Bronchus fibroblast of lung (primary cell): ENCODE data around the gene ARID3A. TPM values are rescaled to one million over a fixed set of nuclear protein-coding genes. Genes with fewer than 3 reads are reported as not detected.

Source experiments
- total RNA-seq: library from RNA; depleted of rRNA; stranded (reverse); fragments of >200 nt; gene quantifications from 2 replicates; pipeline ENCODE4 v1.2.3, GENCODE V29; 2015

ARID3A gene, protein sequence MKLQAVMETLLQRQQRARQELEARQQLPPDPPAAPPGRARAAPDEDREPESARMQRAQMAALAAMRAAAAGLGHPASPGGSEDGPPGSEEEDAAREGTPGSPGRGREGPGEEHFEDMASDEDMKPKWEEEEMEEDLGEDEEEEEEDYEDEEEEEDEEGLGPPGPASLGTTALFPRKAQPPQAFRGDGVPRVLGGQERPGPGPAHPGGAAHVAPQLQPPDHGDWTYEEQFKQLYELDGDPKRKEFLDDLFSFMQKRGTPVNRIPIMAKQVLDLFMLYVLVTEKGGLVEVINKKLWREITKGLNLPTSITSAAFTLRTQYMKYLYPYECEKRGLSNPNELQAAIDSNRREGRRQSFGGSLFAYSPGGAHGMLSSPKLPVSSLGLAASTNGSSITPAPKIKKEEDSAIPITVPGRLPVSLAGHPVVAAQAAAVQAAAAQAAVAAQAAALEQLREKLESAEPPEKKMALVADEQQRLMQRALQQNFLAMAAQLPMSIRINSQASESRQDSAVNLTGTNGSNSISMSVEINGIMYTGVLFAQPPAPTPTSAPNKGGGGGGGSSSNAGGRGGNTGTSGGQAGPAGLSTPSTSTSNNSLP
- 6.7 and 8.7 TPM in 2 replicates for total RNA-seq

DNA sequence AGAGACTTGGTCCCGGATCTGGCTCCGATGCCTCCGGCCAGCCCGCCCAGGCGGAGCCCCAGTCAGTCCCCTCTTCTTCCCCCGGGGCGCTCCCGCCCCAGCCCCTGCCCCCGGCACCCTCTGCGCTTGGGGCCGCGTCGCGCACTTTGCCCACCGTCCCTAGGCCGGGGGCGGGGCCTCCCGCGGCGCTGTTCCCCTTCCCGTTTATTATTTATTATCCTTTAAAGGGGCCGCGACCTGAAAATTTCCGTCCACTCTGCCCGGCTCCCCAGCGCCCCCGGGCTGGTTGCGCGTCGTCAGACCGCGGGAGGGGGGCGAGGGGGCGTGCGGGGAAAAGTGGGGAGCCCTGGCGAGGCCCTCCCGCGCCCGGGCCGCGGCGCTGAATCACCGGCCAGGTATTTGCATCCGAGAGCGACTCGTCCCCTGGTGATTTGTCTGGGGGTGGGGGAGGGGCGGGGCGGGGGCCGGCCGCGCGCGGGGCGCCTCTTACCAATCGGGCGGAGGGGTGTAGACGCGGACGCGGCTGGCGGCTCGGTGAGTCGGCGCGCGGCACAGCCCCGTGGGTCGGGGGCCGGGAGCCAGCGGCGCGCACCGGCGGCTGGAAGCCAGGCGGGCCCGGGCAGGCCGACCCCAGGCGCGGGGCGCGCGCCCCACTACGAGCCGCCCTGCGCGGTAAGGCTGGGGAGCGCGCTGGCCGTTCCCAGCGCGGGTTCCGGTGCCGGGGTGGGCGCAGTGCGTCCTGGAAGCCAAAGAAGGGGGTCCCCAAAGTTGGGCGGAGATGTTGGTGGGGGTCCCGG lies at the start of gene ARID3A:
TSS of gene ARID3A (plus strand) at position 510 of the 797 bp plus-strand sequence. CDS start 3,494 bp downstream, outside the sequence.

DNA sequence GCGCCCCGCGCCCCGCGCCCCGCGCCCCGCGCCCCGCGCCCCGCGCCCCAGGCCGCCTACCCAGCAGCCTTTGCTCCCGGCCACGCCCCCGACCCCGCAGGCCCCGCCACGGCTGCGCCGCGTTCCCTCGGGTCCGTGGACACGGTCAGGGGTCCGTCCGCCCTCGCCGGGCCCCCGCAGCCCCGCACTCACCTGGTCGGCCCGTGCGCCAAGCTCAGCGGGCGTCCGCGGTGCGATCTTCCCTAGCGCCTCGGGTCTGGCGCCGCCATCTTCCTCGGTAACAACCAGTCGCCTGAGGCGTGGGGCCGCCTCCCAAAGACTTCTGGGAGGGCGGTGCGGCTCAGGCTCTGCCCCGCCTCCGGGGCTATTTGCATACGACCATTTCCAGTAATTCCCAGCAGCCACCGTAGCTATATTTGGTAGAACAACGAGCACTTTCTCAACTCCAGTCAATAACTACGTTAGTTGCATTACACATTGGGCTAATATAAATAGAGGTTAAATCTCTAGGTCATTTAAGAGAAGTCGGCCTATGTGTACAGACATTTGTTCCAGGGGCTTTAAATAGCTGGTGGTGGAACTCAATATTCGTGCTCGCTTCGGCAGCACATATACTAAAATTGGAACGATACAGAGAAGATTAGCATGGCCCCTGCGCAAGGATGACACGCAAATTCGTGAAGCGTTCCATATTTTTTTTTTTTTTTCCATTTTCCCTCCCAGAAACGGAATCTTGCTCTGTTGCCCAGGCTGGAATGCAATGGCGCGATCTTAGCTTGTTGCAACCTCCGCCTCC lies 32.7 kb upstream of the ARID3A start, which contains the start of the genes MED16 and RNU6-9:
TSS of gene MED16 (minus strand) at position 294 of the 796 bp plus-strand sequence. CDS start 2,056 bp downstream, outside the sequence.
TSS of gene RNU6-9 (plus strand) at position 591 of the 796 bp plus-strand sequence.

DNA sequence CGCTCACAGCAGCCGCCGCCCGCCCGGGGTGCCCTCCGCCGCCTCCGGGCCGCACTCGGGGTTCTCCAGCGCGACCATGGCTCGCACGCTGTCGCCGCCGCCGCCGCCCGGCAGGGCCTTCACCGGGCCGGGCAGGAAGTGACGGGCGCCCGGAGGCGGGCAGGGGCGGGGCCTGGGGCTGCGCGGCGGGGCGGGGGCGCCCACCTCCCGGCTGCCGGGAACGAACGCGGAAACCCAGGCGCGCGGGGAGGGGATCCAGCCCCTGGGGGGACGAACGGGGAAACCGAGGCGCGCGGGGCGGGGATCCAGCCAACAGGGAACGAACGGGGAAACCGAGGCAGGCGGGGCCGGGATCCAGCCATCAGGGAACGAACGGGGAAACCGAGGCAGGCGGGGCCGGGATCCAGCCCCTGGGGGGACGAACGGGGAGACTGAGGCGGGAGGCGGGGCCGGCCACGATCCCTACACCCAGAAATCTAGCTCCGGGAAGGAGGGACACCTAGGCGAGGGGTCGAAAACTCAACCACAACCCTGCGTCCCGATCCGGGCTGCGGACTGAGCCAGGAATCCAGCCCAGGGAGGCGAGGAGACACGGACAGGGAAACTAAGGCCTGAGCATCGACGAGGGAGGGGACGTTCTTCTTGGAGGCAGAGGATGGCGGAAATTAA lies 12.6 kb upstream of the ARID3A start, which contains the start of gene R3HDM4:
TSS of gene R3HDM4 (minus strand) at position 140 of the 669 bp plus-strand sequence. CDS start at position 78, 62 bp downstream.

DNA sequence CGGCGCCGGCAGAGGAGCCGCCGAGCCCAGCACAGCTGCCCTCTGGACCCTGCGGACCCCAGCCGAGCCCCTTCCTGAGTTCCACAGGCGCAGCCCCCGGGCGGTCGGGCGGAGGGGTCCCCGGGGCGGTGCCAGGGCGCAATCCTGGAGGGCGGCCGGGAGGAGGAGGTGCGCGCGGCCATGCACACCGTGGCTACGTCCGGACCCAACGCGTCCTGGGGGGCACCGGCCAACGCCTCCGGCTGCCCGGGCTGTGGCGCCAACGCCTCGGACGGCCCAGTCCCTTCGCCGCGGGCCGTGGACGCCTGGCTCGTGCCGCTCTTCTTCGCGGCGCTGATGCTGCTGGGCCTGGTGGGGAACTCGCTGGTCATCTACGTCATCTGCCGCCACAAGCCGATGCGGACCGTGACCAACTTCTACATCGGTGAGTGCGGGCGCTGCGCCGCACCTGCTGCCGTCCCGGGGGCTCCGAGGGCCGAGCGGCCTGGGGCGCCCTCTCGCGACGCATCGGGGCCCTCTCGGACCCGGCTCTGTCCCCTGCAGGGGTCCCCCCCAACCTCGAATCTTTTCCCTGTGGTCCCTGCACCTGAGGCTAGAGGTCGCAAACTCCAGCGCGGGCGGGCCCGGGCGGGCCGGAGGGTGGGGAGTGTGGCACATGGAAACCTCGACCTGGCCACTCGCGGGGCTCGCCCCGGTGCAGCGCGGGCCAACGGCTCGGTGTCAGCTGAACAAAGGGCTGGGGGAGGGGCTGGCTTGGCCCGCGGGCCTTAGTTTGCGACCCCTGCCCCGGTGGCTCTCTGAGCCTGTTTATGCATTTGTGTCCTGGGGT lies 8.3 kb upstream of the ARID3A start, which contains the start of gene KISS1R:
TSS of gene KISS1R (plus strand) at position 11 of the 829 bp plus-strand sequence. CDS start at position 181, 170 bp downstream.

DNA sequence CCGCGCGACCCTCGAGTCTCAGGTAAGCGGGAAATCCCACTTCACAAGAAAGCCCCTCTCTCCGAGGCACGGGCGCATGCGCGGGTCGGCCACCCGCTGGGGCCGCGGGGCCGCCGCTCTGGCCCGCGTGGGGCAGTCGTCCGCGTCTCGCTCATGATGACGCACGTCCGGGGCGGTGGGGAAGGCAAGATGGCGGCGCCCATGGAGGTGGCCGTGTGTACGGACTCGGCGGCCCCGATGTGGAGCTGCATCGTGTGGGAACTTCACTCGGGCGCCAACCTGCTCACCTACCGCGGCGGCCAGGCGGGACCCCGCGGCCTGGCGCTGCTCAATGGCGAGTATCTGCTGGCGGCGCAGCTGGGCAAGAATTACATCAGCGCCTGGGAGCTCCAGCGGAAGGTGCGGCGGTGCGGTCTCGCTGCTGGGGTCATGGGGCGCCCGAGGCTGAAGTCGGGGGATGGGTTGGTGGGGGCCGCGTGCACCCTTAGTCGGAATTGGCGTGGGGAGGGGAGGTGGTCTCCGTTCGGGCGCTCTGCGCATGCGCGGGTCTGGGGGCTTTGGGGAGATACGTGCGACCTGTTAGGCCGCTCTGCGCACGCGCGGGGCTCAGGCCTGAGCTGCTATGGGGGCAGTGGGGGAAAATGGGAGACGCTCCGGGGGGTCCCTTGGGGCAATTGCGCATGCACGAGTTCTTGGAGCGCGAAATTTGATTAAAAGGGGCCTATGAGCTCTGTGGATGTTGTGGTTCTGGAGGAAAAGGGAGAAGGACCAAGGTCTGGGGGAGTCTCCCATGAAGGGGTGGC lies 58.5 kb downstream of the ARID3A start, which contains the start of gene WDR18:
TSS of gene WDR18 (plus strand) at position 181 of the 803 bp plus-strand sequence. CDS start at position 190, 9 bp downstream.

DNA sequence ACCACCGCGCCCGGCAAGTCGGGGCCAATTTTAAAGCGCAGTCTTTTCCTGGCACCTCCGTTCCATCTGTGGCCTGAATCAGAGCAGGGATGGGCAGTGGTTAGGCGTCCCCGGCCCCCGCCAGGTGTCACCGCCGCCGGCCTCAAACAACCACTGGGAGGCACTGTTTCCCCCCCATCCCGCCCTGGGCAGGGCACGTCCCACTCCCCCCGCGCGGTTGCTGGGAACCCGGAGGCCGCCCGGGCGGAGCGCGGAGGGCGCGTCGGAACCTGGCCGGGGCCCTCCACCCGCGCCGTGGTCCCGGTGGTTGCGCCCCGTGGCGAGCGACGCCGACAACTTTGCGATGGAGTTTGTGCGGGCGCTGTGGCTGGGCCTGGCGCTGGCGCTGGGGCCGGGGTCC lies 74.3 kb downstream of the ARID3A start, which contains the start of gene GRIN3B:
TSS of gene GRIN3B (plus strand) at position 325 of the 400 bp plus-strand sequence. CDS start at position 344, 19 bp downstream.

DNA sequence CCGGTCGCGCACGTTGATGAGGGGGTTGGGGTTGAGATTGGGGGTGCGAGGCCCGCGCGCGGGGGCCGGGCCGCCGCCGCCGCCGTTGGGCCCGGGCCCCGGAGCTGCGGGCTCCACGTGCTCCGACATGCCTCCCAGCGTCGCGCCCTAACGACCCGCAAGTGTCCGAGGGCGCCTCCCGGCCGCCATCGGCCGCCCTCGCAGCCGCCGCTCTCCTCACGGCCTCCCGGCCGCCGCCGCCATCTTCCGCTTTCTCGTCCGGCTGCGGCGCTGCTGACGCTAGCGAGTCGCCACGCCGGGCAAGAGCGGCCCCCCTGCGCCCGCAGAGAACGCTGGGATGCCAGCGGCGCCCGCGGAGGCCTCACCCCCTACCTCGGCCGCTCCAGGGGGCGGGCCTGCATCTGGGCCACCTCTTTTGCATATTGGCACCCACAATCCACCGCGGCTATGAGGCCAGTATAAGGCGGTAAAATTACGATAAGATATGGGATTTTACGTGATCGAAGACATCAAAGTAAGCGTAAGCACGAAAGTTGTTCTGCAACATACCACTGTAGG lies 95.1 kb downstream of the ARID3A start, which contains the start of gene TMEM259:
TSS of gene TMEM259 (minus strand) at position 256 of the 558 bp plus-strand sequence. CDS start at position 129, 127 bp downstream.

Other genes with a start within 250 kb of the ARID3A start
- 81.8 and 89.3 TPM in 2 replicates for gene FSTL3, start 249.6 kb upstream of the ARID3A start, total RNA-seq
- gene PRSS57, start 230.6 kb upstream of the ARID3A start, total RNA-seq: not detected in 2 replicates
- gene PALM, start 217.1 kb upstream of the ARID3A start, total RNA-seq: 9.2 and 10.1 TPM in 2 replicates
- under 0.01 TPM in 1 of 2 replicates, not detected in the other for gene MISP, start 174.9 kb upstream of the ARID3A start, total RNA-seq
- 229 and 250 TPM in 2 replicates for gene PTBP1, start 128.6 kb upstream of the ARID3A start, total RNA-seq
- gene PLPPR3, start 104.1 kb upstream of the ARID3A start, total RNA-seq: 3.4 and 4.7 TPM in 2 replicates
- gene AZU1, start 98.2 kb upstream of the ARID3A start, total RNA-seq: not detected in 2 replicates
- gene PRTN3, start 85.0 kb upstream of the ARID3A start, total RNA-seq: not detected in 2 replicates
- gene ELANE, start 73.7 kb upstream of the ARID3A start, total RNA-seq: 0.15 and 0.50 TPM in 2 replicates
- gene CFD, start 66.4 kb upstream of the ARID3A start, total RNA-seq: 7.0 and 7.6 TPM in 2 replicates
- gene MED16, start 32.8 kb upstream of the ARID3A start, total RNA-seq: 48.6 and 50.4 TPM in 2 replicates
- not detected in 2 replicates for gene RNU6-9, start 32.6 kb upstream of the ARID3A start, total RNA-seq
- gene R3HDM4, start 12.8 kb upstream of the ARID3A start, total RNA-seq: 35.1 and 38.0 TPM in 2 replicates
- gene KISS1R, start 8.7 kb upstream of the ARID3A start, total RNA-seq: not detected in 2 replicates
- gene WDR18, start 58.3 kb downstream of the ARID3A start, total RNA-seq: 80.5 and 86.7 TPM in 2 replicates
- 0.17 and 3.1 TPM in 2 replicates for gene GRIN3B, start 74.4 kb downstream of the ARID3A start, total RNA-seq
- gene TMEM259, start 95.1 kb downstream of the ARID3A start, total RNA-seq: 115 and 128 TPM in 2 replicates
- not detected in 2 replicates for gene RNU6-2, start 95.5 kb downstream of the ARID3A start, total RNA-seq
- 303 and 326 TPM in 2 replicates for gene CNN2, start 100.6 kb downstream of the ARID3A start, total RNA-seq
- gene ABCA7, start 114.1 kb downstream of the ARID3A start, total RNA-seq: 2.8 and 3.0 TPM in 2 replicates
- gene ARHGAP45, start 141.1 kb downstream of the ARID3A start, total RNA-seq: 0.59 and 2.9 TPM in 2 replicates
- gene POLR2E, start 169.3 kb downstream of the ARID3A start, total RNA-seq: 300 TPM in 2 replicates
- gene GPX4, start 178.0 kb downstream of the ARID3A start, total RNA-seq: 672 and 674 TPM in 2 replicates
- 31.4 and 35.2 TPM in 2 replicates for gene SBNO2, start 248.2 kb downstream of the ARID3A start, total RNA-seq